HK-2 (cell line): ENCODE results near the gene TIMM8A.
"Not testable (repeated sequence)": the region's sequence is repeated elsewhere in the genome, so short reads cannot be mapped to it uniquely, and the experiment has no call there.

Experiments used
- DNase-seq: peaks from one replicate; pipeline ENCODE4 v3.0.0-alpha.2; 2018; ENCODE audit not compliant: unreplicated experiment

TIMM8A gene

DNA sequence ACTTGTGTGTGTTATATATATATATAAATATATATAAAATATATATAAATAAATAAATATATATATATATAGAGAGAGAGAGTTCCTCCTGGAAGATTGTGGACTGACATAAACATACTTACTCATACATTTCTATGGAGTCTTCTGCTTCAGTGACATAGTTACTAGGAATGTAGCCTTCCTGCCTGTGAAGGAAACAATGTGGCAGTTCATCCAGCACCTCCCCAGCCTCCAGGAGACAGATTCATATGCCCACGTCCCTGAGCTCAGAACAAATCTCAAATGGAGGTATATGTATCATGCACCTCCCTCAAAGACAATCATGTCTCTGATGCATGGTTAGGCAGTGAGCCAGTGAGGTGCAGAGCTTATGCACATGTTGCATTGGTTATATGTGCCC, 11.4 kb upstream of the TIMM8A start:
- DNase-seq, result no peak

DNA sequence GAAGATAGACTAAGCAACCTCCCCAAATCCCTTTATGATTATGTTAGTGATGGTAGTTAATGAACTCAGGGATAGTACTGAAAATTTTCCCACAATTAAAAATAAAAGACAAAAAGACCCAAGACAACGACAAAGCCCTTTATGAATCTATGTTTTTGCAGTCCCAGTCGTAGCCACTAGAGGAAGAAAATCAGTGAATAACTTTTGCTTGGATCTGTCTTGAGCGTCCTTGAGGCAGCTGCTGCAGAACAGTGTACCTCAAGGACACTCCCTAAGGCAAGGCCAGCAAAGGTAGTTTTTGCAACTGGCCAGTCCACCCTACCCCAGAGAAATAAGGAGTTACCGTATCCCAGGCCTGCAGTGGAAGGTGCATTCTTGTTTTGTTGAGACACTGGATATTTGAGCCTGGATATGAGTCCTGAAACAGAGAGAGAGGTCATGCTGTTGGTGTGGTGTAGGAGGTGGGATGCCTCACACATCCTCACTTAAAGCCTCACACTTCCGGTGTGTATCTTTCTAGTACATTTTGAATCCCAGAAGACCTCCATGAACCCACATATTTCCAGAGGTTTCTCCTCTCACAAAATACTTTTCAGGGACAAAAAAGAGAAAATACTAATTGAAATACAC, 8.7 kb upstream of the TIMM8A start:
- DNase-seq, result no peak

DNA sequence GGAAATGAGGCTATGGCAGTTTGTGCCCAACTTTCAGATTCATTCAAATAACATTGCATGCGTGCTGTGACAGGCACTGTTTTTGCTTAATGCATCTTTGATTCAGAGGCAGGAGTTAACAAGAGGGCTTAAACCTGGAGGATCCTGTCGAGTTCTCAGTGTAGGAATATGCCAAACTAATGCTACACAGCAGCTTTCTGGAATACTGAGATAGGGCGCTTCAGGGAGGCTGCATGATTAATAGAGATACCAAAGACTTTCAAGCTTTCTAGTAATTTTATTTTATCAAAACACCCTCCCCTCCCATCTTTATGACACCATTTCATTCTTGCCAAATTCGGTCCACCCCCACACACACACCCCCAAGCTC, 636 bp upstream of the TIMM8A start:
- DNase-seq, result no peak

DNA sequence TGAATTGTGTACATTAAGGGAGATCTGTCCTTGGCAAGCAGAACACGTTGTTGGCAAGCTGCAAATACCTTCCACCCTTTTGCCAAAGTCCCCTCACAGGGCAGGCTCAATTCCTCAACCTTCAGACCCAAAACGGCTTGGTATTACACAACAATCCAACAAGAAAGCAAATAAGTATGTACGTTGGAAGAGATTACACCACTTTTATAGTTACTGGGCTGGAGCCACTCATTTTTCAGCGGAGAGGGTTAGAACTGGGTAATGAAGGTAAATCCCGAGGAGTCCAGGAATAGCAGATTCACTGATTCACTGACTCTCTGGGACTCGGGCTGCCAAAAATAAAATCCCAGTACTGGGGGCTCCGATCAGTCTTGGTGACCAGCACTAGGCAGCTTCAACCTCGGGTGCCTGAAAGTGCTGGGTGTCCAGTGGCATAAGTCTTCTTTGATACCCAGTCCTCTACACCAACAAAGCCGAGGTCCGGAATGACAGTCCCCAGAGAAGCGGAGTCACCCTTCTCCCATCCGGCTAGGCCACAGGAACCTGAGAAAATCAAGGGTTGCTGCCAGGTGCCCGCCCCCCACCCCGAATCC, 587 bp downstream of the TIMM8A start:
- no peak for DNase-seq

DNA sequence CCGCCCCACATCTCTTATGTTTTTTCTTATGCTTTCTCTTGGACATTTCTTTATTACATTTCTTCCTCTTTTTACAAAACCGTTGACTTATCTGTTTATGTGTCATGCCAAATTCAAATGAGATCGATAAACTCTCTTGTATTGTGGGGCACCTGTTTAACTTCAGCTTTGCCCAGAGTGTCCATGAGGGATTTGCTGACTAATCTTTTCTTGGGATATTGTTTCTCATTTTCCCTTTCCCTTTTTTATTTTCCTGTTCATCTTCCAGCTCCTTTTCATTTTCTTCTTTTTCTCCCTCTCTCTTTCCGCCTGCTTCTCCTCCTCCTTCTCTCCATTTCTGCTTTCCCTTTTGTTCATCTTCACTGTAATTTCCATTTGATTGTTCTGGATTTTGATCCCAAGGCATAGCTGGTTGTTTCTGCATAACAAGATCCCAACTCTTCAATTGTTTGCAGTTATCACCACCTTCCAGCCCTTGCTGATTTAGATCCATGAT, 10.7 kb downstream of the TIMM8A start:
- DNase-seq, result no peak

DNA sequence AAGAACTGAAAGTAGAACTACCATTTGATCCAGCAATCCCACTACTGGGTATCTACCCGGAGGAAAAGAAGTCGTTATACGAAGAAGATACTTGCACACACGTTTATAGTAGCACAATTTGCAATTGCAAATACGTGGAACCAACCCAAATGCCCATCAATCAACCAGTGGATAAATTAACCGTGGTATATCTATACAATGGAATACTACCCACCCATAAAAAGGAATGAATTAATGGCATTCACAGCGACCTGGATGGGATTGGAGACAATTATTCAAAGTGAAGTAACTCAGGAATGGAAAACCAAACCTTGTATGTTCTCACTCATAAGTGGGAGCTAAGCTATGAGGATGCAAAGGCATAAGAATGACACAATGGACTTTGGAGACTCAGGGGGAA, 14.2 kb downstream of the TIMM8A start:
- DNase-seq, result not testable (repeated sequence)

DNA sequence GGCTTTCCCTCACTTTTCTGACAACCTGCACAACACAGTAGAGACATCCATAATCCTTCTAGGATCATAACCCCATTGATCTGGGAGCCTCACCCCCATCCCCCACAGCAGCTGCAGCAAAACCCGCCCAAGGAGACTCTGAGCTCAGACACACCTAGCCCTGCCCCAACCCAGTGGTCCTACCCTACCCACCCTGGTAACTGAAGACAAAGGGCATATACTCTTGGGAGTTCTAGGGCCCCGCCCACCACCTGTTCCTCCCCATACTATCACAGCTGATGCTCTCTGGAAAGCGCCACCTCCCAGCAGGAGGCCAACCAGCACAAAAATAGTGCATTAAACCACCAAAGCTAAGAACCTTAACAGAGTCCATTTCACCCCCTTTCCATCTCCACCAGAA, 21.9 kb downstream of the TIMM8A start:
- DNase-seq, result not testable (repeated sequence)

DNA sequence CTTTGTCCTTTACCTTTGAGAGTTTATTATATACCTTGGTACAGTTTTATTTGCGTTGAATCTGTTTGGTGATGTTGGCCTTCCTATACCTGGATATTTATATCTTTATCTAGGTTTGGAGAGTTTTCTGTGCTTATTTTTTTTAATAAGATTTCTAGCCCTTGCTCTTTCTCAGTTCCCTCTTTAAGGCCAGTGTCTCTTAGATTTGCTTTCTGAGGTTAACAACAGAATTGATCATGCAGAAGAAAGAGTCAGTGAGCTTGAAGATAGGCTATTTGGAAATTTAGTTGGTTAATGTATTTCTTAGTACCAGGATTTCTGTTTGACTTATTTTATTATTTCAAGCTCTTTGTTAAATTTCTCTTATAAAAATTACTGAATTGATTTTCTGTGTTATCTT, 44.8 kb downstream of the TIMM8A start:
- no peak for DNase-seq
